A673 (cell line): ENCODE results near the gene GPR39. TPM values are rescaled to one million over a fixed set of nuclear protein-coding genes. Genes with fewer than 3 reads are reported as not detected.

Experiments used
- BruUV-seq: library from RNA; stranded (reverse); fragments of 400-500 nt; replicated peaks from 2 replicates; lab custom pipeline; 2021; lab: Mats Ljungman, UMichigan
- CTCF ChIA-PET: fragments of 300-600 bp; sonication (Branson Sonifier 250); formaldehyde crosslinking; loops from one replicate; lab custom pipeline; 2022; ENCODE audit warnings: antibody characterized with exemption; lab: Charles Lee
- POLR2A ChIA-PET: fragments of 300-600 bp; sonication (Branson Sonifier 250); formaldehyde crosslinking; loops from one replicate; lab custom pipeline; 2022; ENCODE audit warnings: antibody characterized with exemption; ENCODE audit not compliant: low non-redundant PET; lab: Charles Lee
- DNase-seq: peaks from one replicate; pipeline ENCODE4 v3.0.0-alpha.2; 2015; ENCODE audit warnings: low spot score
- H3K27ac ChIP-seq: fragments of 200-600 bp; sonication (generic); 2 replicates; pipeline ENCODE4 v1.5.1; 2016; ENCODE audit warnings: mixed run types, low read depth, mild to moderate bottlenecking, mixed read lengths, antibody characterized with exemption, low read length; ENCODE audit not compliant: poor library complexity, severe bottlenecking
- H3K27me3 ChIP-seq: fragments of 200-600 bp; sonication (generic); replicated peaks from 2 replicates; pipeline ENCODE4 v1.6.1; 2017; ENCODE audit warnings: mixed run types, low read depth, mild to moderate bottlenecking, mixed read lengths, antibody characterized with exemption, low read length; ENCODE audit not compliant: insufficient read depth, poor library complexity
- H3K36me3 ChIP-seq: fragments of 200-600 bp; sonication (generic); 2 replicates; pipeline ENCODE4 v1.6.1; 2016; ENCODE audit warnings: mixed run types, mild to moderate bottlenecking, mixed read lengths, antibody characterized with exemption, low read length; ENCODE audit not compliant: insufficient read depth, poor library complexity, severe bottlenecking
- H3K4me1 ChIP-seq: fragments of 200-600 bp; sonication (generic); 2 replicates; pipeline ENCODE4 v1.6.1; 2017; ENCODE audit warnings: mixed run types, mild to moderate bottlenecking, mixed read lengths, antibody characterized with exemption, low read length; ENCODE audit not compliant: insufficient read depth, poor library complexity, severe bottlenecking
- H3K4me3 ChIP-seq: fragments of 200-600 bp; sonication (generic); 2 replicates; pipeline ENCODE4 v1.5.1; 2016; ENCODE audit warnings: low read depth, mixed run types, mild to moderate bottlenecking, mixed read lengths, low read length; ENCODE audit not compliant: poor library complexity, severe bottlenecking
- H3K9me3 ChIP-seq: fragments of 200-600 bp; sonication (generic); 2 replicates; pipeline ENCODE4 v1.6.1; 2016; ENCODE audit warnings: mixed run types, low read depth, mild to moderate bottlenecking, mixed read lengths, antibody characterized with exemption, low read length; ENCODE audit not compliant: poor library complexity, severe bottlenecking
- CTCF ChIP-seq: fragments of 300-800, 200-600 bp; sonication (generic); conservative IDR thresholded peaks from 2 replicates; pipeline ENCODE4 v1.5.1; 2017; ENCODE audit warnings: low read depth, mild to moderate bottlenecking, antibody characterized with exemption, low read length, moderate library complexity, mixed read lengths
- EZH2 ChIP-seq: fragments of 200-600 bp; sonication (generic); IDR thresholded peaks from 2 replicates; pipeline ENCODE4 v1.6.1; 2017; ENCODE audit warnings: borderline replicate concordance, low read depth, mild to moderate bottlenecking, mixed read lengths, antibody characterized with exemption, low read length; ENCODE audit not compliant: poor library complexity, severe bottlenecking
- intact Hi-C: fragments of 100-400 bp; cut with micrococcal nuclease; formaldehyde crosslinking; loops from one replicate; pipeline ENCODE4 v1.10.0; 2022; ENCODE audit not compliant: unreplicated experiment
- total RNA-seq: library from RNA; stranded (reverse); gene quantifications from 2 replicates; pipeline ENCODE4 v1.2.3, GENCODE V29; 2021

GPR39 gene
- total RNA-seq, 1 experiment from 2014 or later, result 3.6 TPM

DNA sequence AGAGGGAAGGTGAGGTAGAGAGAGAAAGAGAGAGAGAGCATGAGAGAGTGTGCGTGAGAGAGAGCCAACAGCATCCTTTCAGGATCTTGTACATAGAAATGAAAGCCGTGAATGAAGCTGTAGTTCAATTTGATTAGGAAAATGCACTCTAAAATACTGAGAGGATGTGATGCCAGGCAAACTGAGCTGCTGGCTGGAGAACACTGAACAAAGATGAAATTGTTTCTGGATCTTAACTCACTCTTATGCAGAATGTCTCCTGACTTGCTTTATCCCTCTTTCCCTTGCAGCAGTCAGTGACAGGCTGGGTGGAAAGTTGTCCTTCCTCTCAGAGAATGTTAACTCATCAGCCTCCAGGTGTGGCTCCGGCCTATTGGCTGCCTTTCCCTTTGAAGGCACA is 242.7 kb downstream of the GPR39 start:
- no peak for TF ChIP-seq CTCF
- no peak for TF ChIP-seq EZH2
- POLR2A ChIA-PET, result interaction anchor here (0.7 kb wide), 1 partner anchor 346 kb away, joined by 3 read pairs; no protein-coding TSS in a partner anchor
- CTCF ChIA-PET, result no interaction called here
- H3K4me3 ChIP-seq, result no peak overlapping the region
- H3K4me1 ChIP-seq, result no peaks in the 10 kb centered on the region
- H3K9me3 ChIP-seq, result no peaks in the 10 kb centered on the region
- H3K27me3 ChIP-seq, result no peaks in the 10 kb centered on the region
- H3K27ac ChIP-seq, result no peak overlapping the region
- BruUV-seq, result no TSS peak
- intact Hi-C loops, result no loop called here
- no peak for DNase-seq
- no peaks in the 10 kb centered on the region for H3K36me3 ChIP-seq

DNA sequence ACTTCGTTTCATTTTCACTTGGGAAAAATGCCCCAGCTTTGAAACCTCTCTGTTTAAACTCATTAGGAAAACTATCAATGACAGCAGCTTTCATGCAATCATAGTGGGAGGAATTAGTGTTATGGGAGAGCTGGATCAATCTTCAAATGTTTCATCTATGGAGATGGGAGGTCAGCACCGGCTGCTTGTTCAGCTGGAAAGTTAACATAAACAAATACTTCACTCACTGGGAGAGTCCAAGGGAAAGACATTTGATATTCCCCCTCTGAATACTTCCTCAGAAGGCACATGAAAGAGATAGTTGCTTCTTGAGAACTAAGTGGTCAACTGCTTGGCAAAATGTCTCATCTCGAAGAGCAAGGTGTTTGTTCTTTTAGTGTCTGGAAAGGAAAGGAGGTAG is 246.1 kb downstream of the GPR39 start:
- TF ChIP-seq EZH2 (no peak), CTCF (no peak)
- intact Hi-C loops, result loop anchor here (10.0 kb wide), 1 partner anchor 318 kb away; no protein-coding TSS in a partner anchor
- Histone ChIP-seq H3K27me3 (no peaks in the 10 kb centered on the region), H3K27ac (no peak overlapping the region), H3K4me3 (no peak overlapping the region), H3K4me1 (peaks cover 2% of the 10 kb centered on the region), H3K36me3 (no peaks in the 10 kb centered on the region), H3K9me3 (no peaks in the 10 kb centered on the region)
- POLR2A ChIA-PET, result no interaction called here
- BruUV-seq, result no TSS peak
- CTCF ChIA-PET, result no interaction called here
- no peak for DNase-seq

DNA sequence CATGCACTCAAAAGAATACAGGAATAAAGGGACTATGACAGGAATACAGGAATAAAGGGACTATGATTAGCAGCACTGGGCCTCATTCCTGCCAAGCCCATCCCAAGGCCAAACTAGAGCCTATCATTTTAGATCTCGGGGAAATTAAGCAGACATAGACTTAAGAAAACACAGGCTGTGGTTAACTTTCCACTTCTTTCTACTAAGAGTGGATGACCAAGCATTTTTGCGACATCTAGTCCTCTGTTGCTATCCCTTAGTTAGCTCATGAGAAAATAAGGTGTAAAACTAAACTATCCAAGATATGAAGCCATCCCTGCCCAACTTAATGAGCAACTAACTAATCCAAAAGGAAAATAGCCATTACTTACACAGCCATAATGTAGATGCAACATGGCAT is 247.5 kb downstream of the GPR39 start:
- Histone ChIP-seq H3K27ac (no peak overlapping the region), H3K27me3 (no peaks in the 10 kb centered on the region), H3K9me3 (no peaks in the 10 kb centered on the region), H3K36me3 (no peaks in the 10 kb centered on the region), H3K4me3 (no peak overlapping the region), H3K4me1 (peaks cover 14% of the 10 kb centered on the region)
- no TSS peak for BruUV-seq
- TF ChIP-seq EZH2 (no peak), CTCF (no peak)
- intact Hi-C loops, result loop anchor here (10.0 kb wide), 1 partner anchor 319 kb away; no protein-coding TSS in a partner anchor
- POLR2A ChIA-PET, result interaction anchor here (0.5 kb wide), 1 partner anchor 31 kb away, joined by 3 read pairs; no protein-coding TSS in a partner anchor
- CTCF ChIA-PET, result no interaction called here
- DNase-seq, result no peak
